AG04449 (cell line): ENCODE results near the gene C19orf25.
"Not testable (repeated sequence)": the region's sequence is repeated elsewhere in the genome, so short reads cannot be mapped to it uniquely, and the experiment has no call there.

ENCODE experiments used
- CTCF ChIA-PET: fragments of 350-600 bp; formaldehyde crosslinking; extraction: SDS; loops from one replicate; lab custom pipeline; 2021; ENCODE audit warnings: antibody characterized with exemption; lab: Yijun Ruan, JAX
- POLR2A ChIA-PET: fragments of 400-600, 350-600 bp; formaldehyde crosslinking; extraction: SDS; loops from one replicate; lab custom pipeline; 2020; ENCODE audit warnings: antibody characterized with exemption, inconsistent platforms; lab: Yijun Ruan, JAX
- DNase-seq: peaks from one replicate; pipeline ENCODE4 v3.0.0-alpha.2; 2010; ENCODE audit warnings: low read depth, low spot score
- H3K4me3 ChIP-seq: 2 replicates; pipeline ENCODE4 v1.5.1; 2011; ENCODE audit warnings: low read depth, mild to moderate bottlenecking, control low read depth, low read length
- TF ChIP-seq, protein P1 (sequence below): IDR thresholded peaks from one replicate; pipeline ENCODE4 v1.5.1; 2011; ENCODE audit warnings: mild to moderate bottlenecking, moderate library complexity, low read length, control low read depth, inconsistent platforms; ENCODE audit not compliant: insufficient read depth; ENCODE audit errors: missing control alignments

The C19orf25 gene

DNA sequence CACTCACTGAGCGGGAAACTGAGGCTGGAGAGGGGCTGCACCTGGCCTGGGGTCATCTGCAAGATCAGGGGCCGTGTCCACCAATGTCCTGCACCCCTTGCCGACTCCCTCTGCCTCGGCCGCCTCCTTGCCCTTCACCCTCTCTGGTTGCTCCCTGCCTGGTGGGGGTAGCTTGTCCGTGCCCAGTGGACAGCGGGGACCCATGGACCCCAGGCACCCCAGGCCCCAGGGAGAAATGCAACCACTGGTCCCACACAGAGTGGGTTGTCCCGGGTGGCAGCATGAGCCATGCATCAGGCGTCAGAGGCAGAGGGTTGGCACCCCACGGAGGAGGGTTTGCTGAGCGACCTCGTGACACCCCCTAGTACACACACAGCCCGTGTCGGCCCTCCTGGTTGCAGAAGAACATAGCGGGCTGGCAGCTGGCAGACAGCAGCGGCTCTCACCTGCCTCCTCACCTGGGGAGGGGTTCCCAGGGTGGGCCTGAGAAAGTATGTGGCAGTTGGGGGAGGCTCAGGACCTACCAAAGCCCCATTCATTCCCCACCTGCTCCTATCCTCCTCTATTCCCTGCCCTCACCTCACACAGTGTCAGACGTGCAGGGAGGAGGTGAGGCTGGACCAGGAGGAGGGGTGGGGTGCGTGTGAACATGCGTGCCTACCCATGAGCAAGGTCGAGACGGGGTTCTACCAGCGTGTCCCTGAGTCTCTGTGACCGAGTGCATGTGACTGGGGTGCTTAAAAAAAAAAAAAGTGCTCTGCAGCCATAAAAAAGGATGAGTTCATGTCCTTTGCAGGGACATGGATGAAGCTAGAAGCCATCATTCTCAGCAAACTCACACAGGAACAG lies 25.1 kb upstream of the C19orf25 start:
- CTCF ChIA-PET = interaction anchor here (0.6 to 1.3 kb wide), 5 partner anchors 8 to 62 kb away, joined by 3 to 9 read pairs (median 3); partner anchors contain the start of genes ADAMTSL5, PCSK4 and REEP6
- TF ChIP-seq, protein P1, sequence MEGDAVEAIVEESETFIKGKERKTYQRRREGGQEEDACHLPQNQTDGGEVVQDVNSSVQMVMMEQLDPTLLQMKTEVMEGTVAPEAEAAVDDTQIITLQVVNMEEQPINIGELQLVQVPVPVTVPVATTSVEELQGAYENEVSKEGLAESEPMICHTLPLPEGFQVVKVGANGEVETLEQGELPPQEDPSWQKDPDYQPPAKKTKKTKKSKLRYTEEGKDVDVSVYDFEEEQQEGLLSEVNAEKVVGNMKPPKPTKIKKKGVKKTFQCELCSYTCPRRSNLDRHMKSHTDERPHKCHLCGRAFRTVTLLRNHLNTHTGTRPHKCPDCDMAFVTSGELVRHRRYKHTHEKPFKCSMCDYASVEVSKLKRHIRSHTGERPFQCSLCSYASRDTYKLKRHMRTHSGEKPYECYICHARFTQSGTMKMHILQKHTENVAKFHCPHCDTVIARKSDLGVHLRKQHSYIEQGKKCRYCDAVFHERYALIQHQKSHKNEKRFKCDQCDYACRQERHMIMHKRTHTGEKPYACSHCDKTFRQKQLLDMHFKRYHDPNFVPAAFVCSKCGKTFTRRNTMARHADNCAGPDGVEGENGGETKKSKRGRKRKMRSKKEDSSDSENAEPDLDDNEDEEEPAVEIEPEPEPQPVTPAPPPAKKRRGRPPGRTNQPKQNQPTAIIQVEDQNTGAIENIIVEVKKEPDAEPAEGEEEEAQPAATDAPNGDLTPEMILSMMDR = no peak
- POLR2A ChIA-PET = no interaction called here
- DNase-seq = no peak
- no peak overlapping the region for H3K4me3 ChIP-seq

DNA sequence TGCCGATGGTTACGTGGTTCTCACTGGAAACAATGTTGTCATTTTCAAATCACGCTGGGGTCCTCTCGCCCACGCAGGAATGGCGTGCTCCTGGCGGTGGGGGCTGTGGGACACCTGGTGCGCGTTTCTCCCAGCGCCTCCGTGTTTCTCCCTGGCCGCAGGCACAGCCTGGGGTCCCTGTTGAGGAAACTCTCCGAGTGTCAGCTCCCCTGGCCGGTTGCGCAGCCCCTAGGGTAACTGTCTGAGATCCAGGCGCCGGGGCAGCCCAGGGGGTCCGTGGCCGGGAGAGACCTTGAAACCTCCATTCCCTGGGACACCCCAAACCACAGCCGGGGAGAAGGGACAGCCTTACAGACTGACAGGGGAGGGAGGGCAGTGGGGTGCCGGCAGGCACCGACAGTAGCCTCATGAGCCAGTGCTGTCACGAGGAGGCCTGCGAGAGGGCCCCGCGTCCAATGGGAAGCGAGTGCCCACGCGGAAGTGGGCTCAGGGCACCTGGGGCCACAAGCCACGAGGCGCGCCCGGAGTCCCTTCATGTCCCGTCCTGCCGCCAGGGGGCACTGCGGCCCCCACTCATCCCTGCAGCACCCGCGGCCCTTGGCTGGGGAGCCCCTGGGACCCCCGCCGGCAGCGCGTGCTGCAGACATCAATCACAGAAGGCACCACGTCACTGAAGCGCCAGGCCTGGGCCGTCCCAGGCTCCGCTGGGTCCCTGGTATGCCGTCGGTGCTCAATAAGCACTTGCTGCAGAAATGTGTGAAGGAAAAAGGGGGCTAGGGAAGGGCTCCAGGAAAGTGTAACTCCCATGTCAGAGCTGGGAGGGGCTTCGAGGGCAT lies 24.3 kb upstream of the C19orf25 start:
- TF ChIP-seq, protein P1 = peak; percentile 80
- POLR2A ChIA-PET = interaction anchor here (0.6 kb wide), 1 partner anchor 12 kb away, joined by 3 read pairs; no protein-coding TSS in a partner anchor
- no peak for DNase-seq
- no peak overlapping the region for H3K4me3 ChIP-seq
- CTCF ChIA-PET = interaction anchor here (0.6 to 1.4 kb wide), 12 partner anchors 8 to 294 kb away, joined by 3 to 9 read pairs (median 3); partner anchors contain the start of genes ADAMTSL5, PCSK4 and REEP6

DNA sequence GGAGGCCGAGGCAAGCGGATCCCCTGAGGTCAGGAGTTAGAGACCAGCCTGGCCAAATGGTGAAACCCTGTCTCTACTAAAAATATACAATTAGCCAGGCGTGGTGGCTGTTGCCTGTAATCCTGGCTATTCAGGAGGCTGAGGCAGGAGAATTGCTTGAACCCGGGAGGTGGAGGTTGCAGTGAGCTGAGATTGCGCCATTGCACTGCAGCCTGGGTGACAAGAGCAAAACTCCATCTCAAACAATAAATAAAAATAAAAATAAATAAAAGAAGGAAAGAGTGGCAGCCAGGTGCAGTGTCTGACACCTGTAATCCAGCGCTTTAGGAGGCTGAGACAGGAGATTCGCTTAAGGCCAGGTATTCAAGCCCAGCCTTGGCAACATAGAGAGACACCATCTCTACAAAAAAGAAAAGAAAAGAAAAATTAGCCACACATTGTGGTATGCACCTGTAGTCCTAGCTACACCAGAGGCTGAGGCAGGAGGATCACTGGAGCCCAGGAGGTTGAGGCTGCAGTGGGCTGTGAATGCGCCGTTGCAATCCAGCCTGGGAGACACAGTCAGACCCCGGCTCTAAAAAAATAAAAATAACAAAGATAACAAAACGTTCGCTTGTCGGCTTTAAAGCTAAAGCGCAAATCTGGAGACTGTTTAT lies 23.5 kb upstream of the C19orf25 start:
- no peak for DNase-seq
- ChIA-PET CTCF (interaction anchor here (0.8 to 1.4 kb wide), 9 partner anchors 9 to 294 kb away, joined by 3 to 7 read pairs (median 3); partner anchors contain the start of gene REEP6), POLR2A (interaction anchor here (0.6 kb wide), 1 partner anchor 13 kb away, joined by 3 read pairs; no protein-coding TSS in a partner anchor)
- TF ChIP-seq, protein P1 = no peak
- no peak overlapping the region for H3K4me3 ChIP-seq

DNA sequence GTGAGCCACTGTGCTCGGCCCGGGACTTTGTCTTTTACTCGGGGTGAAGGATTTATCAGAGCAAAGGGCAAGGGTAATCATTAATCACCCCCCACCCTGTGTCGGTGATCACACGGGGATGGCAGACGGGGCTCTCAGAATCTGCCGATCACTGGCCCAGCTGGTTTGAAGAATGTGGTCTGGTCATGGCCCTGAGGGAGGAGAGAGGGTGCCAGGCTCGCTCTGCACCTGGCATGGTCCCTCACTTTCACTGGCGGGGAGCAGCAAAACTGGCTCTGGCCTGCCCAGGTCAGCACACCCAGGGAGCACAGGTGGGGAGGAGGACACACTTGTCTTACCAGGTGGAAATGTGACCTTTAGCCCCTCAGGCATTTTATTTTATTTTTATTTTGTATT lies 22.2 kb upstream of the C19orf25 start:
- no peak overlapping the region for H3K4me3 ChIP-seq
- CTCF ChIA-PET = no interaction called here
- no peak for DNase-seq
- POLR2A ChIA-PET = no interaction called here
- TF ChIP-seq, protein P1 = no peak

DNA sequence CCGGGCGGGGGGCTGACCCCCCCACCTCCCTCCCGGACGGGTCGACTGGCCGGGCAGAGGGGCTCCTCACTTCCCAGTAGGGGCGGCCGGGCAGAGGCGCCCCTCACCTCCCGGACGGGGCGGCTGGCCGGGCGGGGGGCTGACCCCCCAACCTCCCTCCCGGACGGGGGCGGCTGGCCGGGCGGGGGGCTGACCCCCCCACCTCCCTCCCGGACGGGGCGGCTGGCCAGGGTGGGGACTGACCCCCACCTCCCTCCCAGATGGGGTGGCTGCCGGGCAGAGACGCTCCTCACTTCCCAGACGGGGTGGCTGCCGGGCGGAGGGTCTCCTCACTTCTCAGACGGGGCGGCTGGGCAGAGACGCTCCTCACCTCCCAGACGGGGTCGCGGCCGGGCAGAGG lies 20.2 kb upstream of the C19orf25 start:
- DNase-seq, CTCF ChIA-PET, POLR2A ChIA-PET, H3K4me3 ChIP-seq: not testable (repeated sequence)

DNA sequence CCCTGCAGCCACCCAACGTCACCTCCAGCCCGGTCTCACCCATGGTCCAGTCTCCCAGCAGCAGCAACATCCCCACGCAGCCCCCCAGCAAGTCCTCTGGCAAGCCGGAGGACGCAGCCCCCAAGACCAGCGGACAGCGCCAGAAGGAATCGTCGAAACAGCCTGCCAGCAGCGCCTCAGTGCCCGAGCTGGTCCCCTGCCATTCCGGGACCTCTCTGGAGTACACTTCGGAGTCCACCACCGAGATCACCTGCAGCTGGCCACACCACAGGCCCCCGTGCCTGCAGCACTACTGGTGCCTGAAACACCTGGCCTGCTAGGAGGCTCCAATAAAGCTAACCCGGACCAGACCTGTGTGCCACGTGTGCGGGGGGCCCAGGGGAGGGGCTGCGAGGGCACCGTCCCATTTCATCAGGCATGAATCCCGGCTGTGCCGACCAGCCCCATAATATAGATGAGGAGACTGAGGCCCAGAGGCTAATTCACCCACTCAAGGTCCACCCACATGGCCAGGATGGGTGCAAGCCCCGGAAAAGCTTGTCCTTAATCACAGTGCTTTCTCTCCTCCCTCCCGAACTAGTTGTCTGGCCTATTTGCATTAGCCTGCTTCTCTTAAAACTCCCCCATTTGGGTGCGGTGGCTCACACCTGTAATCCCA lies 18.7 kb upstream of the C19orf25 start:
- DNase-seq = no peak
- ChIA-PET CTCF (no interaction called here), POLR2A (no interaction called here)
- H3K4me3 ChIP-seq = no peak overlapping the region
- TF ChIP-seq, protein P1 = no peak
